ENCODE data around the gene CDCP1. TPM values are rescaled to one million over a fixed set of nuclear protein-coding genes. Genes with fewer than 3 reads are reported as not detected.

CDCP1 gene
- total RNA-seq, 4 donors from 2014 or later: 29.7 to 68.3 (median 61.5) TPM

- no peaks in the 10 kb centered on the region for H3K9me3 ChIP-seq
- no peak overlapping the region for H3K4me3 ChIP-seq
- H3K36me3 ChIP-seq: no peaks in the 10 kb centered on the region
- peaks cover 0 to 29% (median 2%) of the 10 kb centered on the region in 4 donors for H3K4me1 ChIP-seq
- DNase-seq: no peak
- H3K27ac ChIP-seq: no peak overlapping the region
- TF ChIP-seq POLR2A (IDR thresholded peaks at IDR 0.05) (no peak), CTCF (IDR thresholded peaks at IDR 0.05) (no peak)
- H3K27me3 ChIP-seq: no peaks in the 10 kb centered on the region
These were observed 10.2 kb downstream of the CDCP1 start for GRCh38 chr3:45135959-45136358.

DNA sequence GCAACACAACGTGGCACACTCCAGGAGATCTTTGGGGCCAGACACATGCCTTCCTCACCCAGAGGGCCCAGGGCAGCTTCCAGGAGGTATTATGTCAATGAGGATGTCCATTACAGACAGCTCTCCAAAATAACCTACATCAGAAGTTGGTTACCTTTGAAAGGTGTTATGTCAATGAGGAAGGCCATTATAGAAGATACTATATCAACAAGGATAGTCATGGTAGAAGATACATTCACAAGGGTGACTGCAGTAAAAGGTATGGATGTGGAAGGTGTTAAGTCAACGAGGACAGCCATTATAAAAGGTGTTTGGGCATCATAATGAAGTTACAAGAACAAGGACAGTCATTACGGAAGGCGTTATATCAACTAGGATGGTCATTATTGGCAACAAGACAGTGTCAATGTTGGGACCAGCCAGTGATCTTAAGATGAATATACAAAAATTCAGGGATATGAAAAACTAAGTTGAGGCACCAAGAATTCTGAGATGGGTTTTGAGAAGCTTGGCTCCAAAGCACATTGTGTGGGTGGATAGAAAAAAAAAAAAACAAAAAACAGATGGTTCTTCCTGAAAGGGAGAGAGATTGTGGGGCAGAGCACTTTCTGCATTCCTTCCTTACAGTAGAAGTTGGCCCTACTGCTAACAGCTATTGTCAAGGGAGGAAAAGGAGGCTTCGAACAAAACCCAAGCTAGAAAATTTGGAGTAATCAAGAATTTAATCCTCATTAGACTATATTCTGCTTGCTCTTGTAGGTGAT lies 11.2 kb downstream of the CDCP1 start:
- no peak for TF ChIP-seq POLR2A (IDR thresholded peaks at IDR 0.05)
- no peak for TF ChIP-seq CTCF (IDR thresholded peaks at IDR 0.05)
- Histone ChIP-seq H3K27me3 (no peaks in the 10 kb centered on the region), H3K9me3 (no peaks in the 10 kb centered on the region), H3K27ac (no peak overlapping the region), H3K4me1 (peaks cover 0 to 19% (median 0%) of the 10 kb centered on the region in 4 donors), H3K4me3 (no peak overlapping the region), H3K36me3 (no peaks in the 10 kb centered on the region)
- no peak for DNase-seq

GRCh38 chr3:45132568-45133211 lies 13.5 kb downstream of the CDCP1 start:
- H3K36me3 ChIP-seq: no peaks in the 10 kb centered on the region
- no peaks in the 10 kb centered on the region for H3K27me3 ChIP-seq
- DNase-seq: no peak
- H3K4me3 ChIP-seq: no peak overlapping the region
- no peaks in the 10 kb centered on the region for H3K9me3 ChIP-seq
- H3K4me1 ChIP-seq: peaks cover 0 to 3% (median 0%) of the 10 kb centered on the region in 4 donors
- no peak overlapping the region for H3K27ac ChIP-seq
- TF ChIP-seq CTCF (IDR thresholded peaks at IDR 0.05) (no peak), POLR2A (IDR thresholded peaks at IDR 0.05) (no peak)

DNA sequence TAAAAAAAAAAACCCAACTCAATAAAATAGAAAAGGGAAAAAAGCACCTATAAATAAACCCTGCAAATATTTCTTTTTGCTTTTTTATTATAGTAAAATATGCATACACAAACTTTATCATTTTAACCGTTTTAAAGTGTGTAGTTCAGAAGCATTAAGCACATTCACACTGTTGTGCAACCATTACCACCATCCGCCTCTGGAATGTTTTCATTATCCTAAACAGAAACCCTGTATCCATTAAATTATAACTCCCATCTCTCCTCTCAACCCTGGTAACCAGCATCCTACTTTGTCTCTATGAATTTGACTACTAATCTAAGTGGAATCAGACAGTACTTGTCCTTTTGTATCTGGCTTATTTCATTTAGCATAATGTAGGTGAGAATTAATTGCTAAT lies 15.0 kb downstream of the CDCP1 start:
- H3K27me3 ChIP-seq: no peaks in the 10 kb centered on the region
- H3K36me3 ChIP-seq: no peaks in the 10 kb centered on the region
- H3K9me3 ChIP-seq: no peaks in the 10 kb centered on the region
- H3K27ac ChIP-seq: no peak overlapping the region
- no peak overlapping the region for H3K4me3 ChIP-seq
- H3K4me1 ChIP-seq: peaks cover 0 to 17% (median 0%) of the 10 kb centered on the region in 4 donors
- no peak for TF ChIP-seq CTCF (IDR thresholded peaks at IDR 0.05)
- TF ChIP-seq POLR2A (IDR thresholded peaks at IDR 0.05): no peak
- DNase-seq: no peak

GRCh38 chr3:45130476-45130875 lies 15.7 kb downstream of the CDCP1 start:
- Histone ChIP-seq H3K27me3 (no peaks in the 10 kb centered on the region), H3K36me3 (no peaks in the 10 kb centered on the region), H3K4me3 (no peak overlapping the region), H3K4me1 (peaks cover 0 to 20% (median 0%) of the 10 kb centered on the region in 4 donors), H3K9me3 (no peaks in the 10 kb centered on the region), H3K27ac (no peak overlapping the region)
- TF ChIP-seq CTCF (IDR thresholded peaks at IDR 0.05): no peak
- no peak for TF ChIP-seq POLR2A (IDR thresholded peaks at IDR 0.05)
- DNase-seq: no peak
